Dendritic cell treated with granulocyte-macrophage colony-stimulating factor and Interleukin-4, amounts not matched to agents 40 ng/mL and 50 ng/mL, for 4 days (primary cell): ENCODE data around the gene MRPL21.
A peak's percentile ranks its signal among the peaks of the same experiment; 100 is the strongest.
"Not testable (repeated sequence)": the region's sequence is repeated elsewhere in the genome, so short reads cannot be mapped to it uniquely, and the experiment has no call there.

Source experiments
- H3K27ac Mint-ChIP-seq: one replicate; pipeline ENCODE4 v1.8.0; 2022; ENCODE audit warnings: mild to moderate bottlenecking, mixed read lengths
- H3K27me3 Mint-ChIP-seq: one replicate; pipeline ENCODE4 v1.8.0; 2022; ENCODE audit warnings: mild to moderate bottlenecking, mixed read lengths
- H3K36me3 Mint-ChIP-seq: one replicate; pipeline ENCODE4 v1.8.0; 2022; ENCODE audit warnings: low read depth, mixed read lengths
- H3K4me1 Mint-ChIP-seq: one replicate; pipeline ENCODE4 v1.8.0; 2022; ENCODE audit warnings: low read depth, mixed read lengths
- H3K4me3 Mint-ChIP-seq: one replicate; pipeline ENCODE4 v1.8.0; 2022; ENCODE audit warnings: mild to moderate bottlenecking, moderate library complexity, mixed read lengths
- H3K9me3 Mint-ChIP-seq: one replicate; pipeline ENCODE4 v1.8.0; 2022; ENCODE audit warnings: mixed read lengths
- intact Hi-C: fragments of 100-400 bp; cut with micrococcal nuclease; formaldehyde crosslinking; loops from one replicate; pipeline ENCODE4 v1.15.0; 2022

MRPL21 gene

GRCh38 chr11:68889948-68890446 lies 13.6 kb downstream of the MRPL21 start:
- Mint-ChIP-seq H3K4me1 (no peaks in the 10 kb centered on the region), H3K36me3 (peaks cover 54% of the 10 kb centered on the region), H3K4me3 (no peak overlapping the region), H3K27me3 (no peaks in the 10 kb centered on the region), H3K27ac (no peak overlapping the region), H3K9me3 (no peaks in the 10 kb centered on the region)
- intact Hi-C loops = no loop called here

- H3K4me1 Mint-ChIP-seq, H3K36me3 Mint-ChIP-seq, H3K27me3 Mint-ChIP-seq, intact Hi-C loops, H3K4me3 Mint-ChIP-seq, H3K27ac Mint-ChIP-seq, H3K9me3 Mint-ChIP-seq: not testable (repeated sequence)
Observed at GRCh38 chr11:68884827-68885226, 18.8 kb downstream of the MRPL21 start.

- H3K27me3 Mint-ChIP-seq = no peaks in the 10 kb centered on the region
Observed at GRCh38 chr11:68882391-68882790, 21.2 kb downstream of the MRPL21 start.

GRCh38 chr11:68881320-68881719 lies 22.3 kb downstream of the MRPL21 start:
- Mint-ChIP-seq H3K27ac (no peak overlapping the region), H3K4me3 (no peak overlapping the region), H3K27me3 (no peaks in the 10 kb centered on the region), H3K4me1 (no peaks in the 10 kb centered on the region), H3K36me3 (peaks cover 5% of the 10 kb centered on the region), H3K9me3 (no peaks in the 10 kb centered on the region)
- intact Hi-C loops = no loop called here

More at GRCh38 chr11:68882391-68882790, 21.2 kb downstream of the MRPL21 start:
- Mint-ChIP-seq H3K4me1 (no peaks in the 10 kb centered on the region), H3K4me3 (no peak overlapping the region), H3K9me3 (no peaks in the 10 kb centered on the region), H3K27ac (no peak overlapping the region), H3K36me3 (peaks cover 5% of the 10 kb centered on the region)
- intact Hi-C loops = no loop called here

- H3K4me3 Mint-ChIP-seq = no peak overlapping the region
- H3K27me3 Mint-ChIP-seq = no peaks in the 10 kb centered on the region
- no peak overlapping the region for H3K27ac Mint-ChIP-seq
- H3K36me3 Mint-ChIP-seq = peaks cover 5% of the 10 kb centered on the region
- intact Hi-C loops = no loop called here
- H3K9me3 Mint-ChIP-seq = no peaks in the 10 kb centered on the region
- H3K4me1 Mint-ChIP-seq = no peaks in the 10 kb centered on the region
Observed at GRCh38 chr11:68880851-68881250, 22.8 kb downstream of the MRPL21 start.

GRCh38 chr11:68878022-68878421 lies 25.6 kb downstream of the MRPL21 start:
- no peaks in the 10 kb centered on the region for H3K9me3 Mint-ChIP-seq
- H3K4me3 Mint-ChIP-seq = no peak overlapping the region
- peaks cover under 1% of the 10 kb centered on the region for H3K36me3 Mint-ChIP-seq
- H3K4me1 Mint-ChIP-seq = no peaks in the 10 kb centered on the region
- H3K27ac Mint-ChIP-seq = no peak overlapping the region
- H3K27me3 Mint-ChIP-seq = no peaks in the 10 kb centered on the region
- intact Hi-C loops = loop anchor here (5.0 kb wide), 1 partner anchor 426 kb away; no protein-coding TSS in a partner anchor

- H3K36me3 Mint-ChIP-seq = peaks cover 6% of the 10 kb centered on the region
Observed at GRCh38 chr11:68872216-68873003, 31.2 kb downstream of the MRPL21 start.

GRCh38 chr11:68870470-68870869 lies 33.2 kb downstream of the MRPL21 start:
- Mint-ChIP-seq H3K4me1 (peaks cover 18% of the 10 kb centered on the region), H3K4me3 (peak overlapping the region; percentile 83), H3K27me3 (peaks cover 10% of the 10 kb centered on the region), H3K36me3 (peaks cover 6% of the 10 kb centered on the region), H3K9me3 (no peaks in the 10 kb centered on the region), H3K27ac (peak overlapping the region; percentile 60)
- intact Hi-C loops = no loop called here

More at GRCh38 chr11:68872216-68873003, 31.2 kb downstream of the MRPL21 start:
- Mint-ChIP-seq H3K4me1 (peaks cover 18% of the 10 kb centered on the region), H3K9me3 (no peaks in the 10 kb centered on the region), H3K27me3 (peaks cover 10% of the 10 kb centered on the region), H3K27ac (no peak overlapping the region), H3K4me3 (no peak overlapping the region)
- intact Hi-C loops = no loop called here

- peaks cover 6% of the 10 kb centered on the region for H3K36me3 Mint-ChIP-seq
- peaks cover 18% of the 10 kb centered on the region for H3K4me1 Mint-ChIP-seq
- H3K27ac Mint-ChIP-seq = no peak overlapping the region
- H3K4me3 Mint-ChIP-seq = no peak overlapping the region
- peaks cover 9% of the 10 kb centered on the region for H3K9me3 Mint-ChIP-seq
- intact Hi-C loops = no loop called here
- H3K27me3 Mint-ChIP-seq = peaks cover 10% of the 10 kb centered on the region
Observed at GRCh38 chr11:68868221-68868835, 35.3 kb downstream of the MRPL21 start.

GRCh38 chr11:68867066-68867465 lies 36.6 kb downstream of the MRPL21 start:
- peaks cover 10% of the 10 kb centered on the region for H3K27me3 Mint-ChIP-seq
- no peak overlapping the region for H3K4me3 Mint-ChIP-seq
- intact Hi-C loops = no loop called here
- peaks cover 10% of the 10 kb centered on the region for H3K9me3 Mint-ChIP-seq
- H3K36me3 Mint-ChIP-seq = peaks cover 6% of the 10 kb centered on the region
- no peak overlapping the region for H3K27ac Mint-ChIP-seq
- H3K4me1 Mint-ChIP-seq = peaks cover 18% of the 10 kb centered on the region

GRCh38 chr11:68865241-68865640 lies 38.4 kb downstream of the MRPL21 start:
- Mint-ChIP-seq H3K27ac (no peak overlapping the region), H3K27me3 (peaks cover 10% of the 10 kb centered on the region), H3K4me1 (peaks cover 12% of the 10 kb centered on the region), H3K9me3 (peaks cover 10% of the 10 kb centered on the region), H3K4me3 (no peak overlapping the region), H3K36me3 (peaks cover 6% of the 10 kb centered on the region)
- intact Hi-C loops = no loop called here

- Mint-ChIP-seq H3K36me3 (no peaks in the 10 kb centered on the region), H3K9me3 (peaks cover 10% of the 10 kb centered on the region), H3K27ac (no peak overlapping the region), H3K27me3 (peaks cover 5% of the 10 kb centered on the region), H3K4me3 (no peak overlapping the region), H3K4me1 (no peaks in the 10 kb centered on the region)
- intact Hi-C loops = no loop called here
Observed at GRCh38 chr11:68863553-68864265, 39.9 kb downstream of the MRPL21 start.

- H3K36me3 Mint-ChIP-seq = no peaks in the 10 kb centered on the region
- peaks cover 10% of the 10 kb centered on the region for H3K9me3 Mint-ChIP-seq
- intact Hi-C loops = no loop called here
- no peak overlapping the region for H3K27ac Mint-ChIP-seq
- H3K27me3 Mint-ChIP-seq = no peaks in the 10 kb centered on the region
- H3K4me1 Mint-ChIP-seq = no peaks in the 10 kb centered on the region
- H3K4me3 Mint-ChIP-seq = no peak overlapping the region
Observed at GRCh38 chr11:68862421-68862820, 41.2 kb downstream of the MRPL21 start.

- H3K27me3 Mint-ChIP-seq = peaks cover 7% of the 10 kb centered on the region
- H3K27ac Mint-ChIP-seq = no peak overlapping the region
- intact Hi-C loops = no loop called here
- H3K9me3 Mint-ChIP-seq = peaks cover 9% of the 10 kb centered on the region
- H3K36me3 Mint-ChIP-seq = no peaks in the 10 kb centered on the region
- no peak overlapping the region for H3K4me3 Mint-ChIP-seq
- peaks cover 5% of the 10 kb centered on the region for H3K4me1 Mint-ChIP-seq
Observed at GRCh38 chr11:68859123-68859522, 44.5 kb downstream of the MRPL21 start.
